ENCODE data around the gene GUCY2D. TPM values are rescaled to one million over a fixed set of nuclear protein-coding genes. Genes with fewer than 3 reads are reported as not detected.

GUCY2D gene
- total RNA-seq, 4 donors from 2014 or later = not detected

DNA sequence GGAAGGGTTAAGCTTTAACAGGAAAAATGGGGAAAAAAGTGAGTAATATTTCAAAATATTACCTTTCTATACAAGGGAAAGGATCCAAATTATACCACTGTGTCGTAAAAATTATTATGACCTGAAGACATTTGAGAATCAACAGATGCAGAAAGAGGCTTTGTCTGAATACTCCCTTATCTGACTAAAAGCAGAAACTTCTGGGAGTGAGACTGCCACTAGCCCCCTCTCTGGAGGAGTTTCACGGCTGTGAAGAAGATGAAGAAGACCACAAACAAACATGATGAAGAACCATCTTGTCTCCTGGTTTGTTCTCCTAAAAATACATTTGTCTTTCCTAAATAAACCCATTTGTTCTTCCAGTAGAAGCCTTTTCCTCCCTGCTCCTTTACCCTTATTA lies 41.0 kb upstream of the GUCY2D start:
- WGBS = 30% methylated on average over 2 of the region's 2 CpGs
- no peak overlapping the region for H3K27ac ChIP-seq

DNA sequence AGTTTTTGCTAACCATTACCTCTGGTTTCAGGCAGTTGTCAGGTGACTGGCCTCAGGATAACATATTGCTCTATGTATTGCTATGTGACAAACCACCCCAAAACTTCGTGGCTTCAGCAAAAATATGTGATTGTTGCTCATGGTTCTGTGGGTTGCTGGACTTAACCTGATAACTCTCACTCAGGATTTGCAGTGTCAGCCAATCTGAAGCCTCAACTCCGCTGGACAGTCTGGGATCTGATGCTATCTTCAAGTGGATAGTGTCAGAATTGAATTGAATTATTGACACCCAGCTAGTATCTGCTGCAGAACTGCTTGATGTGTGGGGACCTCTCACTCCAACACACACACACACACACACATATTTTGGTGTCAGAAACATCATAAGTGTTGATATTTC lies 34.7 kb upstream of the GUCY2D start:
- Histone ChIP-seq H3K4me1 (peaks cover 4% of the 10 kb centered on the region), H3K4me3 (no peak overlapping the region), H3K27me3 (no peaks in the 10 kb centered on the region), H3K27ac (no peak overlapping the region), H3K36me3 (no peaks in the 10 kb centered on the region), H3K9me3 (no peaks in the 10 kb centered on the region)
- WGBS = 46% methylated on average over 2 of the region's 2 CpGs
- no peak for TF ChIP-seq POLR2AphosphoS5 (IDR thresholded peaks at IDR 0.05)
- no peak for TF ChIP-seq POLR2A (IDR thresholded peaks at IDR 0.05)
- TF ChIP-seq, protein P1, sequence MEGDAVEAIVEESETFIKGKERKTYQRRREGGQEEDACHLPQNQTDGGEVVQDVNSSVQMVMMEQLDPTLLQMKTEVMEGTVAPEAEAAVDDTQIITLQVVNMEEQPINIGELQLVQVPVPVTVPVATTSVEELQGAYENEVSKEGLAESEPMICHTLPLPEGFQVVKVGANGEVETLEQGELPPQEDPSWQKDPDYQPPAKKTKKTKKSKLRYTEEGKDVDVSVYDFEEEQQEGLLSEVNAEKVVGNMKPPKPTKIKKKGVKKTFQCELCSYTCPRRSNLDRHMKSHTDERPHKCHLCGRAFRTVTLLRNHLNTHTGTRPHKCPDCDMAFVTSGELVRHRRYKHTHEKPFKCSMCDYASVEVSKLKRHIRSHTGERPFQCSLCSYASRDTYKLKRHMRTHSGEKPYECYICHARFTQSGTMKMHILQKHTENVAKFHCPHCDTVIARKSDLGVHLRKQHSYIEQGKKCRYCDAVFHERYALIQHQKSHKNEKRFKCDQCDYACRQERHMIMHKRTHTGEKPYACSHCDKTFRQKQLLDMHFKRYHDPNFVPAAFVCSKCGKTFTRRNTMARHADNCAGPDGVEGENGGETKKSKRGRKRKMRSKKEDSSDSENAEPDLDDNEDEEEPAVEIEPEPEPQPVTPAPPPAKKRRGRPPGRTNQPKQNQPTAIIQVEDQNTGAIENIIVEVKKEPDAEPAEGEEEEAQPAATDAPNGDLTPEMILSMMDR (IDR thresholded peaks at IDR 0.05) = no peak
- no peak for TF ChIP-seq EP300 (IDR thresholded peaks at IDR 0.05)
- no peak for DNase-seq (ENCODE audit: low spot score in 2 of 2)

More for the DNA sequence above, 41.0 kb upstream of the GUCY2D start:
- DNase-seq (ENCODE audit: low spot score in 2 of 2) = no peak
- TF ChIP-seq EP300 (IDR thresholded peaks at IDR 0.05) (no peak), POLR2A (IDR thresholded peaks at IDR 0.05) (no peak), POLR2AphosphoS5 (IDR thresholded peaks at IDR 0.05) (no peak)
- TF ChIP-seq, protein P1 (IDR thresholded peaks at IDR 0.05) = no peak
- Histone ChIP-seq H3K4me3 (no peak overlapping the region), H3K27me3 (peaks cover 7% of the 10 kb centered on the region), H3K36me3 (no peaks in the 10 kb centered on the region), H3K4me1 (no peaks in the 10 kb centered on the region), H3K9me3 (no peaks in the 10 kb centered on the region)

DNA sequence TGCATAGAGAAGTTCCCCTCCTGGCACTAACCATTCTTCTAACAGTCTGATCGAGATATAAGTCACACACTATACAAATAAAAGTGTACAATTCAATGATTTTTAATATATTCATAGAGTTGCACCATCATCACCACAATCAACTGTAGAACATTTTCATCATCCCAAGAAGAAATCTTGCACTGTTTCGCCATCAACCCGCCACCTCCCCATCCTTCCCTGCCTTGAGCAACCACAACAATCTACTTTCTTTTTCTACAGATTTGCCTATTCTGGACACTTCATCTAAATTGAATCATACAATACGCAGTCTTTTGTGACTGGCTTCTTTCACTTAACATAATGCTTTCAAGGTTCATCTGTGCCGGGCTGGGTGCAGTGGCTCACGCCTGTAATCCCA lies 33.0 kb upstream of the GUCY2D start:
- Histone ChIP-seq H3K4me1 (peaks cover 4% of the 10 kb centered on the region), H3K4me3 (no peak overlapping the region), H3K9me3 (no peaks in the 10 kb centered on the region), H3K36me3 (no peaks in the 10 kb centered on the region), H3K27ac (no peak overlapping the region), H3K27me3 (no peaks in the 10 kb centered on the region)
- TF ChIP-seq, protein P1 (IDR thresholded peaks at IDR 0.05) = no peak
- TF ChIP-seq EP300 (IDR thresholded peaks at IDR 0.05) (no peak), POLR2AphosphoS5 (IDR thresholded peaks at IDR 0.05) (no peak), POLR2A (IDR thresholded peaks at IDR 0.05) (no peak)
- DNase-seq (ENCODE audit: low spot score in 2 of 2) = no peak
- 83% methylated on average over 6 of the region's 6 CpGs for WGBS

DNA sequence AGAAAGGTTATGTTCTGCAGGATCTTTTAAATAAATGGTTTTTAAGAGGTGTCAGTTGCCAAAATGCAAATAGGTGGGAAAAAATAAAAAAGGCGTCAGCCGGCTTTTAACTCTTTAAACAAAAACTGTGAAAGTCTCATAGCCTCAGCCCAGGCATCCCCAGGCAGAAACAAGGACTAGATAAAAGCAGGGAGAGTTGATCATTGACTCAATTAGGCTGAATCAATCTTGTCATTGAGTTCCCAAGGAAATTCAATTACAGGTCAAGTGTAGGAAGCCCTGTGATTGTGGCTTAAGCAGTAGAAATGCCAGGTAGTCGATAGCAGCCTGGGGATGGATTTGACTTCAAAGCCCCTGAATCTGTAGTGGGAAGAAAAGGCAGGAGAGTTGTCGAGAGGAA lies 30.8 kb upstream of the GUCY2D start:
- no peak overlapping the region for H3K27ac ChIP-seq
- peaks cover 5% of the 10 kb centered on the region for H3K9me3 ChIP-seq
- H3K4me3 ChIP-seq = no peak overlapping the region
- DNase-seq (ENCODE audit: low spot score in 2 of 2) = no peak
- no peak for TF ChIP-seq EP300 (IDR thresholded peaks at IDR 0.05)
- TF ChIP-seq POLR2AphosphoS5 (IDR thresholded peaks at IDR 0.05) = no peak
- TF ChIP-seq POLR2A (IDR thresholded peaks at IDR 0.05) = no peak
- TF ChIP-seq, protein P1 (IDR thresholded peaks at IDR 0.05) = no peak
- H3K4me1 ChIP-seq = peaks cover 4% of the 10 kb centered on the region
- H3K36me3 ChIP-seq = no peaks in the 10 kb centered on the region
- H3K27me3 ChIP-seq = no peaks in the 10 kb centered on the region
- WGBS = 64% methylated on average over 4 of the region's 4 CpGs

DNA sequence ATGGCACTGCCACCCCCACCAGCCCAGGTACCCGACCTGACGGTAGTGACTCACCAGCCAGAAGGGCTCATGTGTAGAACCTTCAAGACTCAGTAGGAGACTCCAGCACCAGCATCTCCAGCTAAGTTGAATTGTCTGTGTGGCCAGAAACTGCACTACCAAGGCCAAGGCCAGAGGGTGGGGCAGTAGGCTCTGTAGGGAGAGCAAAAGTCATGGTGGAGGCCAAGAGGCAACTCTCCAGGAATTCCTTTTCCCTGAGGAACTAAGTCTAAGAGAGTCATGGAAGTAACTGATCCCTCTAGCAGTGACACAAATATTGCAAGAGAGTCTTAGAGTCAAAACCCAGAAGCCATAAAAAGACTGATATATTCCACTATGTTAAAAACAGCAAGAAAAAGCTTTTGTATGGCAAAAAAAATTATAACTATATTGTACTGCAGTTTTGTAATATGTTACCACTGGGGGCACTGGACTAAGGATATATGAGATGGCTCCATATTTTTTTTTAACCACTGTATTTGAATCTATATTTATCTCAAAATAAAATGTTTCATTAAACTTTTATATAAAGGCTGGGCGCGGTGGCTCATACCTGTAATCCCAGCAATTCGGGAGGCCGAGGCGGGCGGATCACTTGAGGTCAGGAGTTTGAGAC lies 30.2 kb upstream of the GUCY2D start:
- no peak overlapping the region for H3K27ac ChIP-seq
- no peak for DNase-seq (ENCODE audit: low spot score in 2 of 2)
- WGBS = 92% methylated on average over 8 of the region's 8 CpGs
- H3K9me3 ChIP-seq = peaks cover 5% of the 10 kb centered on the region
- no peaks in the 10 kb centered on the region for H3K27me3 ChIP-seq
- H3K36me3 ChIP-seq = no peaks in the 10 kb centered on the region
- H3K4me1 ChIP-seq = peaks cover 4% of the 10 kb centered on the region
- TF ChIP-seq POLR2AphosphoS5 (IDR thresholded peaks at IDR 0.05) (no peak), POLR2A (IDR thresholded peaks at IDR 0.05) (no peak), EP300 (IDR thresholded peaks at IDR 0.05) (no peak)
- TF ChIP-seq, protein P1 (IDR thresholded peaks at IDR 0.05) = no peak
- no peak overlapping the region for H3K4me3 ChIP-seq

All from suprapubic skin (tissue), 4 donors.